Breast epithelium (tissue), 3 donors: ENCODE measurements around the gene KDM4B.

ENCODE experiments used
- CTCF ChIP-seq, 3 donors: fragments of 450-650 bp; IDR thresholded peaks; one replicate each; pipeline ENCODE4 v1.5.1; 2016 to 2017; ENCODE audit warnings: antibody characterized with exemption in 3 of 3, mild to moderate bottlenecking in 3 of 3, moderate library complexity in 3 of 3
- POLR2AphosphoS5 ChIP-seq, 3 donors: sonication (generic); formaldehyde crosslinking; IDR thresholded peaks; one replicate each; pipeline ENCODE4 v1.6.1; 2017; ENCODE audit warnings: antibody characterized with exemption in 3 of 3

GRCh38 chr19:5106971-5107370, 138.1 kb downstream of the KDM4B start:
- TF ChIP-seq POLR2AphosphoS5 (IDR thresholded peaks at IDR 0.05): no peak
- no peak for TF ChIP-seq CTCF (IDR thresholded peaks at IDR 0.05)
